Smooth muscle cell (in vitro differentiated cells): ENCODE data around the gene CNPY4. TPM values are rescaled to one million over a fixed set of nuclear protein-coding genes. Genes with fewer than 3 reads are reported as not detected.

ENCODE experiments used
- DNase-seq: peaks from one replicate; lab custom pipeline; 2025; ENCODE audit not compliant: unreplicated experiment; lab: John Stamatoyannopoulos, UW
- H2AFZ ChIP-seq: fragments of 200-600 bp; sonication (generic); 2 replicates; pipeline ENCODE4 v1.6.0; 2016; ENCODE audit warnings: antibody characterized with exemption, low read depth, mild to moderate bottlenecking
- H3F3A ChIP-seq: fragments of 200-600 bp; sonication (generic); 2 replicates; pipeline ENCODE4 v1.6.0; 2017; ENCODE audit warnings: antibody characterized with exemption, low read depth
- H3K27ac ChIP-seq: fragments of 200-600 bp; sonication (generic); 2 replicates; pipeline ENCODE4 v1.5.1; 2016; ENCODE audit warnings: low read depth, mild to moderate bottlenecking
- H3K27me3 ChIP-seq: fragments of 200-600 bp; sonication (generic); 2 replicates; pipeline ENCODE4 v1.6.1; 2016; ENCODE audit warnings: low read depth, mild to moderate bottlenecking
- H3K36me3 ChIP-seq: fragments of 200-600 bp; sonication (generic); 2 replicates; pipeline ENCODE4 v1.5.1; 2016; ENCODE audit warnings: low read depth
- H3K4me1 ChIP-seq: fragments of 200-600 bp; sonication (generic); 2 replicates; pipeline ENCODE4 v1.5.1; 2016; ENCODE audit warnings: low read depth
- H3K4me2 ChIP-seq: fragments of 200-600 bp; sonication (generic); 2 replicates; pipeline ENCODE4 v1.6.0; 2016; ENCODE audit warnings: mild to moderate bottlenecking
- H3K4me3 ChIP-seq: fragments of 200-600 bp; sonication (generic); 2 replicates; pipeline ENCODE4 v1.5.1; 2016; ENCODE audit warnings: mild to moderate bottlenecking
- H3K79me2 ChIP-seq: fragments of 200-600 bp; sonication (generic); 2 replicates; pipeline ENCODE4 v1.6.0; 2016; ENCODE audit warnings: low read depth, mild to moderate bottlenecking
- H3K9ac ChIP-seq: fragments of 200-600 bp; sonication (generic); 2 replicates; pipeline ENCODE4 v1.6.0; 2016; ENCODE audit warnings: low read depth
- H3K9me3 ChIP-seq: fragments of 200-600 bp; sonication (generic); replicated peaks from 2 replicates; pipeline ENCODE4 v1.5.1; 2016; ENCODE audit warnings: low read depth
- H4K20me1 ChIP-seq: fragments of 200-600 bp; sonication (generic); 2 replicates; pipeline ENCODE4 v1.6.0; 2016; ENCODE audit warnings: low read depth
- CTCF ChIP-seq: fragments of 200-600 bp; sonication (generic); IDR thresholded peaks from 2 replicates; pipeline ENCODE4 v1.5.1; 2017; ENCODE audit warnings: borderline replicate concordance, mild to moderate bottlenecking, antibody characterized with exemption; ENCODE audit not compliant: insufficient read depth, poor library complexity, severe bottlenecking
- WGBS: methylation state at CpG from one replicate; pipeline ENCODE4 v1.1.7; 2016; ENCODE audit warnings: low lambda C conversion rate; 5-methylcytosine and 5-hydroxymethylcytosine counted together
- polyA plus RNA-seq: library from polyadenylated mRNA; unstranded; fragments of >200 nt; fragmentation: Nextera tagmentation; extraction: Ambion mirVana; gene quantifications from 2 replicates; pipeline ENCODE4 v1.2.1, GENCODE V29; 2016
- total RNA-seq: library from RNA; depleted of rRNA; stranded (reverse); fragments of >200 nt; gene quantifications from 2 replicates; pipeline ENCODE4 v1.2.3, GENCODE V29; 2014

CNPY4 gene
- total and polyA plus RNA-seq, 2 experiments from 2014 or later = 22.6 to 39.5 TPM

DNA sequence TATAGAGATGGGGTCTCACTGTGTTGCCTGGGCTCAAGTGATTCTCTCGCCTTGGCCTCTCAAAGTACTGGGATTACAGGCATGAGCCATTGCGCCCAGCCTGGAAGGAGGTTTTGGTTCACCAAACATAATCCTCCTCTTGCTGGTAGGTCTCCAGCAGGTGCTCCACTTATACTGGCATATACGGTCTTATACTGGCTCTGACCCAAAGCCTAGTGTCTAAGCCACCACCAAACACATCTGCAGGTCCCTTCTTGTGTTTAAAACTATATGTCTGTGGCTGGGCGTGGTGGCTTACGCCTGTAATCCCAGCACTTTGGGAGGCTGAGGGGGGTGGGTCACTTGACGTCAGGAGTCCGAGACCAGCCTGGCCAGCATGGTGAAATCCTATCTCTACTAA, 12.7 kb downstream of the CNPY4 start:
- no peaks in the 10 kb centered on the region for H3K36me3 ChIP-seq
- no peaks in the 10 kb centered on the region for H3K9me3 ChIP-seq
- no peaks in the 10 kb centered on the region for H3F3A ChIP-seq
- no peak overlapping the region for H3K27ac ChIP-seq
- no peak overlapping the region for H3K4me3 ChIP-seq
- H3K4me1 ChIP-seq = peaks cover 4% of the 10 kb centered on the region
- H2AFZ ChIP-seq = no peak overlapping the region
- whole genome bisulfite sequencing = 79% methylated on average over 7 of the region's 7 CpGs
- H3K27me3 ChIP-seq = no peaks in the 10 kb centered on the region
- no peaks in the 10 kb centered on the region for H4K20me1 ChIP-seq
- no peak for DNase-seq
- H3K79me2 ChIP-seq = no peaks in the 10 kb centered on the region
- no peak for TF ChIP-seq CTCF
- no peak overlapping the region for H3K9ac ChIP-seq
- H3K4me2 ChIP-seq = no peak overlapping the region

DNA sequence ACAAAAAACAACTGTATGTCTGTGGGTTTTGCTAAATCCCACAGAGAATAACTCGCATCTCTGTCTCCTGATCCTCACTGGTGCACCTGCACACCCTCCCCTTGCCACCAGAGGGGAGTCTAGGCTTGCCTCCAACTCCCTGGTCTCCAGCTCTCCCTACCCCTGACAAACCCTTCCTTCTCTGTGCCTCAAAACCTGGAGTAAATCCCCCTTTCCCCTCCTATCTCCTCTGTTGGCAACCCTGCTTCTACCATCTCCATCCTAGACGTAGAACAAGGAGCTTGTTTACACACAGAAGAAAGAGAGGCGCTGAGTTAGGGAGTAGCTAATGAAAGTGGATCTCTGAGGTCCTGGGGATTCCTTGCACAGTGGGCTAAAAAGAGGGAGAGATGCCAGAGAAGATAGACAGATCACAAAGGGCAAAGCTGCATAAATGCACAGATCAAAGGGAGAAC, 13.3 kb downstream of the CNPY4 start:
- no peak for DNase-seq
- TF ChIP-seq CTCF = peak; percentile 67
- WGBS = 20% methylated on average over 3 of the region's 3 CpGs
- H3K9me3 ChIP-seq = no peaks in the 10 kb centered on the region
- H3K4me2 ChIP-seq = no peak overlapping the region
- H3K27ac ChIP-seq = no peak overlapping the region
- no peak overlapping the region for H2AFZ ChIP-seq
- H3K9ac ChIP-seq = no peak overlapping the region
- no peaks in the 10 kb centered on the region for H3K79me2 ChIP-seq
- H3K27me3 ChIP-seq = no peaks in the 10 kb centered on the region
- H3F3A ChIP-seq = no peaks in the 10 kb centered on the region
- H3K36me3 ChIP-seq = no peaks in the 10 kb centered on the region
- peaks cover 4% of the 10 kb centered on the region for H3K4me1 ChIP-seq
- no peak overlapping the region for H3K4me3 ChIP-seq
- no peaks in the 10 kb centered on the region for H4K20me1 ChIP-seq

- Histone ChIP-seq H3K4me3 (no peak overlapping the region), H3K27me3 (no peaks in the 10 kb centered on the region), H3K9ac (no peak overlapping the region), H3K9me3 (no peaks in the 10 kb centered on the region), H3K4me2 (no peak overlapping the region), H3K4me1 (no peaks in the 10 kb centered on the region), H3K27ac (no peak overlapping the region), H2AFZ (no peak overlapping the region), H3K79me2 (no peaks in the 10 kb centered on the region), H4K20me1 (no peaks in the 10 kb centered on the region), H3F3A (no peaks in the 10 kb centered on the region), H3K36me3 (no peaks in the 10 kb centered on the region)
- TF ChIP-seq CTCF = no peak
- whole genome bisulfite sequencing = 92% methylated on average over 13 of the region's 13 CpGs
- no peak for DNase-seq
These were observed 18.7 kb downstream of the CNPY4 start for GRCh38 chr7:100137851-100138760.
